Lower leg skin (tissue), 3 donors: Measurements from ENCODE around the gene CNDP2.

Experiments used
- POLR2A ChIP-seq, 2 donors: fragments of 450-650 bp; IDR thresholded peaks; one replicate each; pipeline ENCODE4 v1.6.1; 2016 to 2017; ENCODE audit warnings: antibody characterized with exemption in 2 of 2, mild to moderate bottlenecking in 1 of 2, moderate library complexity in 1 of 2
- TF ChIP-seq, protein P1 (sequence below), 3 donors: fragments of 450-650 bp; IDR thresholded peaks; one replicate each; pipeline ENCODE4 v1.5.1; 2016; ENCODE audit warnings: antibody characterized with exemption in 3 of 3, mild to moderate bottlenecking in 3 of 3, moderate library complexity in 2 of 3

DNA sequence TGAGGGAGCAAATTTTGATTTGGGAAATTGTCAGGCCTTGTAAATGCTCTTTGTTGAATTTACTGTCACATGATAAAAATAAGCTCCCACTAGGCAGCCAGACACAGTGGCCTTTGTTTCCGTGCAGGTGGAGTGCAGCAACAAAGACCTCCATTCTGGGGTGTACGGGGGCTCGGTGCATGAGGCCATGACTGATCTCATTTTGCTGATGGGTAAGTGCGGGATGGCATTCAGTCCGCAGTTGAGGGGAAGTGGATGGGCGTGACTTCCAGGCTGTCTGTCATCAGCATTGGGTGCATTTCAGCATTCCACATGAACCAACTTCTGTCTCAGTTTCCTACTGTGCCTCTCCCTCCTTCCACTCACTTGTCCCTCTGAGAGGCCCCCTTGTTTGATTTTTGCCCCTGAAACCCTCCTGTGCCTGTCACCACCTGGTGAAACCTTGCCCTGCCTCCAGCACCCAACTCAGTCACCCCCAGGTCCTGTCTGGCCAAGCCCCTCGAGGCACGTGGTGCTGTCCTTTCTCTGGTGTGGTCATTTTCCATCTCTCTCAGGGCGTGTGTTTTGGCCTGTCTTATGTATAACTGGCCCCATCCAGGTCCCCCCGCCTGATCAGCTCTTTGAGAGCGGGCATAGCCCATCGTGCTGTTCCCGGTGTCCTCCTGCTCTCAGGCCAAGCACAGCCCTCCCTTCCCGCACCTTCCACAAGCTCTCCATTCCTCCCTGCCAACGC is 16.3 kb downstream of the CNDP2 start:
- TF ChIP-seq, protein P1, sequence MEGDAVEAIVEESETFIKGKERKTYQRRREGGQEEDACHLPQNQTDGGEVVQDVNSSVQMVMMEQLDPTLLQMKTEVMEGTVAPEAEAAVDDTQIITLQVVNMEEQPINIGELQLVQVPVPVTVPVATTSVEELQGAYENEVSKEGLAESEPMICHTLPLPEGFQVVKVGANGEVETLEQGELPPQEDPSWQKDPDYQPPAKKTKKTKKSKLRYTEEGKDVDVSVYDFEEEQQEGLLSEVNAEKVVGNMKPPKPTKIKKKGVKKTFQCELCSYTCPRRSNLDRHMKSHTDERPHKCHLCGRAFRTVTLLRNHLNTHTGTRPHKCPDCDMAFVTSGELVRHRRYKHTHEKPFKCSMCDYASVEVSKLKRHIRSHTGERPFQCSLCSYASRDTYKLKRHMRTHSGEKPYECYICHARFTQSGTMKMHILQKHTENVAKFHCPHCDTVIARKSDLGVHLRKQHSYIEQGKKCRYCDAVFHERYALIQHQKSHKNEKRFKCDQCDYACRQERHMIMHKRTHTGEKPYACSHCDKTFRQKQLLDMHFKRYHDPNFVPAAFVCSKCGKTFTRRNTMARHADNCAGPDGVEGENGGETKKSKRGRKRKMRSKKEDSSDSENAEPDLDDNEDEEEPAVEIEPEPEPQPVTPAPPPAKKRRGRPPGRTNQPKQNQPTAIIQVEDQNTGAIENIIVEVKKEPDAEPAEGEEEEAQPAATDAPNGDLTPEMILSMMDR (IDR thresholded peaks at IDR 0.05) = no peak
- TF ChIP-seq POLR2A (IDR thresholded peaks at IDR 0.05) = no peak
